CD14-positive monocyte (primary cell): ENCODE measurements around the gene TGFBRAP1. TPM values are rescaled to one million over a fixed set of nuclear protein-coding genes. Genes with fewer than 3 reads are reported as not detected.

ENCODE experiments used
- DNase-seq, 3 donors: peaks; one replicate each; pipeline ENCODE4 v3.0.0-alpha.2; 2011 to 2022
- H2AFZ ChIP-seq: 2 replicates; pipeline ENCODE4 v1.6.0; 2012; ENCODE audit warnings: mild to moderate bottlenecking, low read depth, low read length, inconsistent platforms; ENCODE audit not compliant: insufficient read depth, poor library complexity, severe bottlenecking
- H3K27ac ChIP-seq, 2 donors: 1 replicate in 1 of 2; 2 replicates in 1 of 2; pipeline ENCODE4 v1.5.1; 2012 to 2013; ENCODE audit warnings: low read length in 2 of 2, control low read depth in 1 of 2, inconsistent platforms in 1 of 2, low read depth in 1 of 2, mild to moderate bottlenecking in 1 of 2
- H3K27me3 ChIP-seq, 2 donors: one replicate each; pipeline versions ENCODE4 v1.6.0 to v1.6.1; 2011 to 2013; ENCODE audit warnings: low read length in 2 of 2; ENCODE audit not compliant: control insufficient read depth in 2 of 2, insufficient read depth in 2 of 2
- H3K36me3 ChIP-seq, 2 donors: replicated peaks in 1 of 2; 1 replicate in 1 of 2; 2 replicates in 1 of 2; pipeline versions ENCODE4 v1.5.1 to v1.6.1; 2012 to 2013; ENCODE audit warnings: low read length in 2 of 2, control low read depth in 1 of 2, inconsistent platforms in 1 of 2, mild to moderate bottlenecking in 1 of 2; ENCODE audit not compliant: insufficient read depth in 2 of 2, control insufficient read depth in 1 of 2
- H3K4me1 ChIP-seq, 2 donors: 1 replicate in 1 of 2; 2 replicates in 1 of 2; pipeline versions ENCODE4 v1.5.1 to v1.6.1; 2012 to 2013; ENCODE audit warnings: low read length in 2 of 2, control low read depth in 1 of 2, inconsistent platforms in 1 of 2, mild to moderate bottlenecking in 1 of 2, moderate library complexity in 1 of 2; ENCODE audit not compliant: insufficient read depth in 2 of 2, control insufficient read depth in 1 of 2
- H3K4me2 ChIP-seq: replicated peaks from 2 replicates; pipeline ENCODE3; 2012; ENCODE audit warnings: low read length, moderate library complexity, mild to moderate bottlenecking; ENCODE audit not compliant: poor library complexity, severe bottlenecking; ENCODE audit errors: extremely low read depth
- H3K4me3 ChIP-seq, 3 experiments: fragments of 200-600 bp in 1 of 3; sonication (generic) in 1 of 3; replicated peaks in 1 of 3; 1 replicate in 2 of 3; 2 replicates in 1 of 3; pipeline ENCODE4 v1.5.1; 2011 to 2013; ENCODE audit warnings: low read length in 3 of 3, mild to moderate bottlenecking in 3 of 3, control low read depth in 2 of 3, low read depth in 2 of 3, inconsistent platforms in 1 of 3, moderate library complexity in 1 of 3
- H3K79me2 ChIP-seq: 2 replicates; pipeline ENCODE4 v1.6.0; 2012; ENCODE audit warnings: mild to moderate bottlenecking, control low read depth, inconsistent platforms, low read length, moderate library complexity; ENCODE audit not compliant: insufficient read depth
- H3K9ac ChIP-seq: 2 replicates; pipeline ENCODE4 v1.6.0; 2017; ENCODE audit warnings: low read length, mild to moderate bottlenecking; ENCODE audit not compliant: insufficient read depth, poor library complexity, severe bottlenecking
- H3K9me3 ChIP-seq, 2 donors: replicated peaks in 1 of 2; 1 replicate in 1 of 2; 2 replicates in 1 of 2; pipeline versions ENCODE4 v1.5.1 to v1.6.1; 2012 to 2013; ENCODE audit warnings: low read length in 2 of 2, control low read depth in 1 of 2; ENCODE audit not compliant: control insufficient read depth in 1 of 2, insufficient read depth in 1 of 2
- H4K20me1 ChIP-seq: 2 replicates; pipeline ENCODE4 v1.6.0; 2012; ENCODE audit warnings: mild to moderate bottlenecking, low read length, control low read depth, moderate library complexity; ENCODE audit not compliant: insufficient read depth
- H3K27ac Mint-ChIP-seq, 7 donors: one replicate each; pipeline ENCODE4 v1.8.0; 2020; ENCODE audit warnings: mild to moderate bottlenecking in 7 of 7, mixed read lengths in 7 of 7, moderate library complexity in 6 of 7, inconsistent platforms in 2 of 7
- H3K27me3 Mint-ChIP-seq, 3 donors: one replicate each; pipeline ENCODE4 v1.8.0; 2021 to 2022; ENCODE audit warnings: low read depth in 3 of 3, mild to moderate bottlenecking in 3 of 3, mixed read lengths in 3 of 3, moderate library complexity in 3 of 3, inconsistent platforms in 1 of 3
- H3K36me3 Mint-ChIP-seq, 2 donors: one replicate each; pipeline ENCODE4 v1.8.0; 2020; ENCODE audit warnings: mixed read lengths in 2 of 2, inconsistent platforms in 1 of 2, mild to moderate bottlenecking in 1 of 2
- H3K4me1 Mint-ChIP-seq: one replicate; pipeline ENCODE4 v1.8.0; 2020; ENCODE audit warnings: mild to moderate bottlenecking, mixed read lengths
- H3K4me3 Mint-ChIP-seq, 2 donors: one replicate each; pipeline ENCODE4 v1.8.0; 2020; ENCODE audit warnings: mild to moderate bottlenecking in 2 of 2, mixed read lengths in 2 of 2, moderate library complexity in 1 of 2
- H3K9me3 Mint-ChIP-seq, 7 donors: one replicate each; pipeline ENCODE4 v1.8.0; 2020 to 2022; ENCODE audit warnings: mixed read lengths in 7 of 7, mild to moderate bottlenecking in 6 of 7, moderate library complexity in 6 of 7, inconsistent platforms in 2 of 7
- CTCF ChIP-seq: fragments of 200-600 bp; IDR thresholded peaks from one replicate; pipeline ENCODE4 v1.8.0; 2022; ENCODE audit warnings: antibody characterized with exemption, mild to moderate bottlenecking
- WGBS: methylation state at CpG from one replicate; pipeline ENCODE4 v1.1.5; 2013; ENCODE audit warnings: missing lambda C conversion rate; ENCODE audit not compliant: insufficient coverage; 5-methylcytosine and 5-hydroxymethylcytosine counted together
- intact Hi-C, 2 donors: fragments of 100-400 bp; cut with micrococcal nuclease; formaldehyde crosslinking; loops; one replicate each; pipeline versions ENCODE4 v1.15.0 to v1.15.1; 2023
- polyA plus RNA-seq, 3 donors: library from polyadenylated mRNA; depleted of rRNA in 1 of 3; unstranded in 2 of 3; stranded (reverse) in 1 of 3; fragments of 300-500 nt in 2 of 3; fragments of >200 nt in 1 of 3; fragmentation: Illumina TruSeq in 2 of 3; gene quantifications; 1 replicate in 2 of 3; 2 replicates in 1 of 3; pipeline ENCODE4 v1.2.3, GENCODE V29; 2012 to 2021

The TGFBRAP1 gene
- polyA plus RNA-seq, 3 donors, result 10.0 to 10.5 (median 10.2) TPM

GRCh38 chr2:105313877-105314276, 15.7 kb downstream of the TGFBRAP1 start:
- peak overlapping the region in 3 of 7 donors; percentile 37 to 74 (median 71) for H3K27ac Mint-ChIP-seq
- H3K36me3 Mint-ChIP-seq, result peaks cover under 1 to 5% of the 10 kb centered on the region in 2 donors
- H3K4me3 Mint-ChIP-seq, result no peak overlapping the region
- H3K27ac ChIP-seq, result no peak overlapping the region
- H3K27me3 ChIP-seq, result no peaks in the 10 kb centered on the region
- no peaks in the 10 kb centered on the region for H3K27me3 Mint-ChIP-seq
- H4K20me1 ChIP-seq, result peaks cover 54% of the 10 kb centered on the region
- peaks cover 85% of the 10 kb centered on the region for H3K79me2 ChIP-seq
- no peak overlapping the region for H3K4me2 ChIP-seq
- TF ChIP-seq CTCF, result no peak
- no peak overlapping the region for H3K4me3 ChIP-seq
- no peaks in the 10 kb centered on the region for H3K9me3 ChIP-seq
- H3K4me1 Mint-ChIP-seq, result peaks cover 31% of the 10 kb centered on the region
- H3K36me3 ChIP-seq, result no peaks in the 10 kb centered on the region
- H2AFZ ChIP-seq, result no peak overlapping the region
- no peak overlapping the region for H3K9ac ChIP-seq
- intact Hi-C loops, result no loop called here
- DNase-seq, result peak in 2 of 3 donors; percentile 34 to 47
- H3K9me3 Mint-ChIP-seq, result peaks cover 0 to 3% (median 0%) of the 10 kb centered on the region in 7 donors
- H3K4me1 ChIP-seq, result peaks cover 21 to 27% of the 10 kb centered on the region in 2 donors

- Histone ChIP-seq H3K79me2 (peaks cover 84% of the 10 kb centered on the region), H4K20me1 (peaks cover 52% of the 10 kb centered on the region), H2AFZ (peak overlapping the region; percentile 24), H3K4me1 (peaks cover 20 to 27% of the 10 kb centered on the region in 2 donors), H3K27ac (peak overlapping the region in 1 of 2 donors; percentile 21), H3K4me3 (no peak overlapping the region), H3K9ac (no peak overlapping the region), H3K36me3 (peaks cover 19 to 39% of the 10 kb centered on the region in 2 donors), H3K27me3 (no peaks in the 10 kb centered on the region), H3K9me3 (no peaks in the 10 kb centered on the region), H3K4me2 (peak overlapping the region; percentile 40)
- H3K9me3 Mint-ChIP-seq, result peaks cover 0 to 3% (median 0%) of the 10 kb centered on the region in 7 donors
- WGBS, result 15% methylated on average over 3 of the region's 4 CpGs
- peak overlapping the region; percentile 16 to 47 for H3K4me3 Mint-ChIP-seq
- TF ChIP-seq CTCF, result no peak
- H3K27ac Mint-ChIP-seq, result peak overlapping the region in 4 of 7 donors; percentile 9 to 63 (median 53)
- no peaks in the 10 kb centered on the region for H3K27me3 Mint-ChIP-seq
- H3K4me1 Mint-ChIP-seq, result peaks cover 31% of the 10 kb centered on the region
- DNase-seq, result peak; percentile 50 to 57 (median 52)
- intact Hi-C loops, result no loop called here
- H3K36me3 Mint-ChIP-seq, result peaks cover 24 to 30% of the 10 kb centered on the region in 2 donors
Observed at GRCh38 chr2:105309147-105309545, 20.4 kb downstream of the TGFBRAP1 start.
